A673 (cell line): ENCODE data around the gene ITPR3. TPM values are rescaled to one million over a fixed set of nuclear protein-coding genes. Genes with fewer than 3 reads are reported as not detected.

ENCODE experiments used
- BruUV-seq: library from RNA; stranded (reverse); fragments of 400-500 nt; replicated peaks from 2 replicates; lab custom pipeline; 2021; lab: Mats Ljungman, UMichigan
- CTCF ChIA-PET: fragments of 300-600 bp; sonication (Branson Sonifier 250); formaldehyde crosslinking; loops from one replicate; lab custom pipeline; 2022; ENCODE audit warnings: antibody characterized with exemption; lab: Charles Lee
- POLR2A ChIA-PET: fragments of 300-600 bp; sonication (Branson Sonifier 250); formaldehyde crosslinking; loops from one replicate; lab custom pipeline; 2022; ENCODE audit warnings: antibody characterized with exemption; ENCODE audit not compliant: low non-redundant PET; lab: Charles Lee
- DNase-seq: peaks from one replicate; pipeline ENCODE4 v3.0.0-alpha.2; 2015; ENCODE audit warnings: low spot score
- H3K27ac ChIP-seq: fragments of 200-600 bp; sonication (generic); 2 replicates; pipeline ENCODE4 v1.5.1; 2016; ENCODE audit warnings: mixed run types, low read depth, mild to moderate bottlenecking, mixed read lengths, antibody characterized with exemption, low read length; ENCODE audit not compliant: poor library complexity, severe bottlenecking
- H3K27me3 ChIP-seq: fragments of 200-600 bp; sonication (generic); replicated peaks from 2 replicates; pipeline ENCODE4 v1.6.1; 2017; ENCODE audit warnings: mixed run types, low read depth, mild to moderate bottlenecking, mixed read lengths, antibody characterized with exemption, low read length; ENCODE audit not compliant: insufficient read depth, poor library complexity
- H3K36me3 ChIP-seq: fragments of 200-600 bp; sonication (generic); 2 replicates; pipeline ENCODE4 v1.6.1; 2016; ENCODE audit warnings: mixed run types, mild to moderate bottlenecking, mixed read lengths, antibody characterized with exemption, low read length; ENCODE audit not compliant: insufficient read depth, poor library complexity, severe bottlenecking
- H3K4me1 ChIP-seq: fragments of 200-600 bp; sonication (generic); 2 replicates; pipeline ENCODE4 v1.6.1; 2017; ENCODE audit warnings: mixed run types, mild to moderate bottlenecking, mixed read lengths, antibody characterized with exemption, low read length; ENCODE audit not compliant: insufficient read depth, poor library complexity, severe bottlenecking
- H3K4me3 ChIP-seq: fragments of 200-600 bp; sonication (generic); 2 replicates; pipeline ENCODE4 v1.5.1; 2016; ENCODE audit warnings: low read depth, mixed run types, mild to moderate bottlenecking, mixed read lengths, low read length; ENCODE audit not compliant: poor library complexity, severe bottlenecking
- H3K9me3 ChIP-seq: fragments of 200-600 bp; sonication (generic); 2 replicates; pipeline ENCODE4 v1.6.1; 2016; ENCODE audit warnings: mixed run types, low read depth, mild to moderate bottlenecking, mixed read lengths, antibody characterized with exemption, low read length; ENCODE audit not compliant: poor library complexity, severe bottlenecking
- CTCF ChIP-seq: fragments of 300-800, 200-600 bp; sonication (generic); conservative IDR thresholded peaks from 2 replicates; pipeline ENCODE4 v1.5.1; 2017; ENCODE audit warnings: low read depth, mild to moderate bottlenecking, antibody characterized with exemption, low read length, moderate library complexity, mixed read lengths
- EZH2 ChIP-seq: fragments of 200-600 bp; sonication (generic); IDR thresholded peaks from 2 replicates; pipeline ENCODE4 v1.6.1; 2017; ENCODE audit warnings: borderline replicate concordance, low read depth, mild to moderate bottlenecking, mixed read lengths, antibody characterized with exemption, low read length; ENCODE audit not compliant: poor library complexity, severe bottlenecking
- intact Hi-C: fragments of 100-400 bp; cut with micrococcal nuclease; formaldehyde crosslinking; loops from one replicate; pipeline ENCODE4 v1.10.0; 2022; ENCODE audit not compliant: unreplicated experiment
- total RNA-seq: library from RNA; stranded (reverse); gene quantifications from 2 replicates; pipeline ENCODE4 v1.2.3, GENCODE V29; 2021

The ITPR3 gene
- total RNA-seq, 1 experiment from 2014 or later, result 27.8 TPM

- BruUV-seq, result no TSS peak
- H3K4me3 ChIP-seq, result no peak overlapping the region
- no peaks in the 10 kb centered on the region for H3K27me3 ChIP-seq
- TF ChIP-seq EZH2 (no peak), CTCF (no peak)
- POLR2A ChIA-PET, result no interaction called here
- DNase-seq, result no peak
- no peak overlapping the region for H3K27ac ChIP-seq
- peaks cover 9% of the 10 kb centered on the region for H3K36me3 ChIP-seq
- no peaks in the 10 kb centered on the region for H3K9me3 ChIP-seq
- intact Hi-C loops, result no loop called here
- no peaks in the 10 kb centered on the region for H3K4me1 ChIP-seq
- CTCF ChIA-PET, result no interaction called here
Observed at GRCh38 chr6:33664506-33665057, 43.5 kb downstream of the ITPR3 start.

DNA sequence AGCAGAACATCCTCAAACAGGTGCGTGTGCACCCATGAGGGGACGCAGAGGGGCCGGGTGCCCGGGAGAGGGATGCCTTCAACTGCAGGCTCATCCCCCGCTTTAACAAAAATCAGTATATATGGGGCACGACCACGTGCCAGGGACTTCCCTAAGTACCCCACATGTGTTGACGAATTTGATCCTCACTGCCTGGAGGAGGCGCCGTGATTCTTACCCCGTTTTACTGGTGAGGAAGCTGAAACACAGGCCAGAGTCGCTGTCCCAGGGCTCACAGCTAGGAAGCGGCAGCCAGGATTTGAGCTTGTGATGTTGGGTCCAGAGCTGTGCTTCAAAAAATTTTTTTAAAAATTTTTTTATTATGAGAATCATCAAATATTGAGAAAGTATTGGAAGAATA is 44.8 kb downstream of the ITPR3 start:
- Histone ChIP-seq H3K27ac (no peak overlapping the region), H3K4me1 (no peaks in the 10 kb centered on the region), H3K27me3 (no peaks in the 10 kb centered on the region), H3K9me3 (no peaks in the 10 kb centered on the region), H3K36me3 (peaks cover 16% of the 10 kb centered on the region), H3K4me3 (no peak overlapping the region)
- ChIA-PET CTCF (no interaction called here), POLR2A (no interaction called here)
- TF ChIP-seq CTCF (peak; percentile 22; the same call in 1 of the 2 replicates), EZH2 (no peak)
- no peak for DNase-seq
- BruUV-seq, result no TSS peak
- intact Hi-C loops, result no loop called here

DNA sequence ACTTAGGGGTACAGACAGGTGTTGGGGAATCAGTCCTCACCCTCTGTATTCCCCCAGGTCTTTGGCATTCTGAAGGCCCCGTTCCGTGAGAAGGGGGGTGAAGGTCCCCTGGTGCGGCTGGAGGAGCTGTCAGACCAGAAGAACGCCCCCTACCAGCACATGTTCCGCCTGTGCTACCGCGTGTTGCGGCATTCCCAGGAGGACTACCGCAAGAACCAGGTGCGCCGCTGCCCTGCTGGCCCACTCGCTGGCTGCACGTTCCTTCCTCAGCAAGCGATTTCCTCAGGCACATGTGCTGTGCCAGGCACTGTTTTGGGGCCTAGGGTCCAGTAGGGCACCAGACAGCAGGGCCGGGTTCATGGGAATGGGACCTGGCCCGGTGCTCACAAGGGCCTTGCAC is 46.0 kb downstream of the ITPR3 start:
- intact Hi-C loops, result no loop called here
- Histone ChIP-seq H3K9me3 (no peaks in the 10 kb centered on the region), H3K4me3 (no peak overlapping the region), H3K27ac (no peak overlapping the region), H3K27me3 (no peaks in the 10 kb centered on the region), H3K4me1 (no peaks in the 10 kb centered on the region), H3K36me3 (peaks cover 21% of the 10 kb centered on the region)
- ChIA-PET CTCF (no interaction called here), POLR2A (interaction anchor here (0.6 kb wide), 1 partner anchor 21 kb away, joined by 3 read pairs; no protein-coding TSS in a partner anchor)
- no peak for TF ChIP-seq CTCF
- TF ChIP-seq EZH2, result no peak
- BruUV-seq, result no TSS peak
- DNase-seq, result no peak
